HepG2 (cell line): ENCODE data around the gene HSD17B2. TPM values are rescaled to one million over a fixed set of nuclear protein-coding genes. Genes with fewer than 3 reads are reported as not detected.

Source experiments
- BHLHE40 ChIP-seq: IDR thresholded peaks from 2 replicates; pipeline ENCODE4 v1.6.1; 2011; ENCODE audit warnings: low read length, improper control_type of control experiment
- FOXJ3 ChIP-seq: sonication (generic); formaldehyde crosslinking; IDR thresholded peaks from 2 replicates; pipeline ENCODE4 v1.4.0; 2020; ENCODE audit warnings: missing genetic modification reagents, mild to moderate bottlenecking, borderline replicate concordance
- GFI1 ChIP-seq: sonication (generic); formaldehyde crosslinking; IDR thresholded peaks from 2 replicates; pipeline ENCODE4 v1.5.0; 2020; ENCODE audit warnings: missing genetic modification reagents, mild to moderate bottlenecking, borderline replicate concordance
- HOMEZ ChIP-seq: IDR thresholded peaks from 2 replicates; pipeline ENCODE4 v1.6.1; 2016; ENCODE audit warnings: low read depth
- PRDM10 ChIP-seq: sonication (generic); formaldehyde crosslinking; IDR thresholded peaks from 2 replicates; pipeline ENCODE4 v1.4.0; 2020; ENCODE audit warnings: low read depth, missing genetic modification reagents
- SP140L ChIP-seq: sonication (generic); formaldehyde crosslinking; IDR thresholded peaks from 2 replicates; pipeline ENCODE4 v1.4.0; 2020; ENCODE audit warnings: missing genetic modification reagents, borderline replicate concordance
- TFE3 ChIP-seq: IDR thresholded peaks from 2 replicates; pipeline ENCODE4 v1.6.1; 2016
- ZBTB25 ChIP-seq: IDR thresholded peaks from 2 replicates; pipeline ENCODE4 v1.6.1; 2018; ENCODE audit warnings: missing genetic modification reagents
- ZBTB33 ChIP-seq: sonication (generic); formaldehyde crosslinking; IDR thresholded peaks from 2 replicates; pipeline ENCODE4 v1.4.0; 2020; ENCODE audit warnings: missing genetic modification reagents
- ZC3H4 ChIP-seq: sonication (generic); formaldehyde crosslinking; IDR thresholded peaks from 2 replicates; pipeline ENCODE4 v1.4.0; 2020; ENCODE audit warnings: missing genetic modification reagents, borderline replicate concordance
- ZHX1 ChIP-seq: sonication (generic); formaldehyde crosslinking; IDR thresholded peaks from 2 replicates; pipeline ENCODE4 v1.8.1; 2022; ENCODE audit warnings: low read depth, mild to moderate bottlenecking, missing genetic modification reagents
- ZMYM2 ChIP-seq: sonication (generic); formaldehyde crosslinking; IDR thresholded peaks from 2 replicates; pipeline ENCODE4 v1.8.0; 2022; ENCODE audit warnings: mild to moderate bottlenecking, missing genetic modification reagents
- ZNF615 ChIP-seq: sonication (generic); formaldehyde crosslinking; IDR thresholded peaks from 2 replicates; pipeline ENCODE4 v1.5.0; 2020; ENCODE audit warnings: mild to moderate bottlenecking, missing genetic modification reagents, borderline replicate concordance
- polyA plus RNA-seq, 8 experiments: library from polyadenylated mRNA; depleted of rRNA in 3 of 8; stranded (reverse) in 7 of 8; unstranded in 1 of 8; fragments of >200 nt; fragmentation: Illumina TruSeq in 4 of 8; extraction: Trizol in 4 of 8; gene quantifications; 2 replicates each; pipeline versions ENCODE4 v1.2.1 to v1.2.3, GENCODE V29; 2011 to 2016; ENCODE audit warnings: low read depth in 4 of 8, missing spikeins in 1 of 8, mixed read lengths in 1 of 8; ENCODE audit not compliant: insufficient read depth in 1 of 8
- total RNA-seq, 5 experiments: library from RNA; depleted of rRNA; stranded (reverse); fragments of >200 nt; fragmentation: Illumina TruSeq; extraction: Trizol; gene quantifications; 2 replicates each; pipeline ENCODE4 v1.2.3, GENCODE V29; 2016; ENCODE audit warnings: low read depth in 1 of 5

HSD17B2 gene
- total and polyA plus RNA-seq, 2 of the 13 experiments (the other 11 are each of a cell fraction or from before 2014, with no cell fraction given): 26.3 to 69.3 TPM

GRCh38 chr16:82082543-82083244 lies 47.6 kb downstream of the HSD17B2 start (continued):
- TF ChIP-seq ZBTB25: peak; percentile 82
- 0 out of 2 replicates have a peak, but pooled peaks have one; percentile 38 for TF ChIP-seq ZC3H4 (CRISPR knock-in tag)
- peak; percentile 57 for TF ChIP-seq BHLHE40
- TF ChIP-seq GFI1 (CRISPR knock-in tag): no peak
- peak; percentile 80; the same call in 1 of the 2 replicates for TF ChIP-seq PRDM10 (CRISPR knock-in tag)
- no peak for TF ChIP-seq ZMYM2 (CRISPR knock-in tag)
- TF ChIP-seq HOMEZ (CRISPR knock-in tag): no peak; the same call in none of the 2 replicates
- peak; percentile 69; the same call in 1 of the 2 replicates for TF ChIP-seq ZHX1 (CRISPR knock-in tag)
- peak; percentile 78; the same call in 1 of the 2 replicates for TF ChIP-seq SP140L (CRISPR knock-in tag)
- peak; percentile 86 for TF ChIP-seq TFE3
- peak; percentile 49 for TF ChIP-seq ZBTB33 (CRISPR knock-in tag)
- TF ChIP-seq FOXJ3 (CRISPR knock-in tag): no peak; the same call in 1 of the 2 replicates
- no peak for TF ChIP-seq ZNF615
